ENCODE measurements around the gene MTCL1.

The MTCL1 gene

DNA sequence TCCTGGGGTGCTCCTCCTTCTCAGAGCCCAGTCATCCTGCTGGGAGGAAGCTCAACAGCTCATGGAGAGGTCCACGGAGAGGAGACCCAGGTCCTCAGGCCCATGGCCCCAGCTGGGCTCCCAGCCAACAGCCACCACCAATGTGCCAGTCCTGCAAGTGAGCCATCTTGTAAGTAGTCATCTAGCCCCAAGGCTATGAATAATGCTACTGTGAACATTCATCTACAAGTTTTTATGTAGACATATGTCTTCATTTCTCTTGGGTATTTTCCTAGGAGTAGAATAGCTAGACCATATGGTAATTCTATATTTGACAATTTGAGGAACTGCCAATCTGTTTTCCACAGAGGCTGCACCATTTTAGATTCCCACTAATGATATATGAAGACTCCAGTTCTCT is 166.1 kb downstream of the MTCL1 start:
- no peak for DNase-seq

DNA sequence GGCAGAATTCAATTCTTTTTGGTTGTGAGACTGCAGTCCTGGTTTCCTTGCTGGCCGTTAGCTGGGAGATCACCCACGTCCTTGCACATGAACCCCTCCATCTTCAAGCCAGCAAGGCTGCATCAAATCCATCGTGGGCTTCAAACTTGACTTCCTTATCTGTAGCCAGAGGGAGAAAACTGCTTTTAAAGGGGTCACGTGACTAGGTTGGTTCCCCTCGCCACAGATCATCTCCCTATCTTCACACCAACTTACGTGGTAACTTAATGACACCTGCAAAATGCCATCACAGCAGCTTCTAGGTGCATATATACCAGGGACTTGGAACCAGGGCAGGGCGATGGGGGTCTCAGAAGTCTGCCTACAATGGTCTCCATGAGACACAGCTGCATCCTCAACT is 169.5 kb downstream of the MTCL1 start:
- no peak for DNase-seq

DNA sequence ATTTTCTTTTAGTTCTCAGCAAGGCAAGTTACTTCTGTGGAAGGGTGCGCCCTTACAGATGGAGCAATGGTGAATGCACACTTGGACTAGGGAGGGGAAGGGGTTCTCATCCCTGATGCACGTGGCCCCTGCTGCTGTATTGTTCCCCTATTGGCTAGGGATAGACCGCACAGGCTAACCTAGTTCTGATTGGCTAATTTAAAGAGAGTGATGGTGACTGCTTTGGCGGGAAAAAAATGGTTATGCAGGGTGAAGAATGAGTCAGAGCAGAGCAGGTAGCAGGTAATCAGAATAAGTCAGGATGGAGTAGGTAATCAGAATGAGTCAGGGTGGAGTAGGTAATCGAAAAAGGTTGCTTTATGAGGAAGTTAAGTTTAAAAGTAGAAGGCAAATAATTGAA is 171.5 kb downstream of the MTCL1 start:
- DNase-seq: no peak

DNA sequence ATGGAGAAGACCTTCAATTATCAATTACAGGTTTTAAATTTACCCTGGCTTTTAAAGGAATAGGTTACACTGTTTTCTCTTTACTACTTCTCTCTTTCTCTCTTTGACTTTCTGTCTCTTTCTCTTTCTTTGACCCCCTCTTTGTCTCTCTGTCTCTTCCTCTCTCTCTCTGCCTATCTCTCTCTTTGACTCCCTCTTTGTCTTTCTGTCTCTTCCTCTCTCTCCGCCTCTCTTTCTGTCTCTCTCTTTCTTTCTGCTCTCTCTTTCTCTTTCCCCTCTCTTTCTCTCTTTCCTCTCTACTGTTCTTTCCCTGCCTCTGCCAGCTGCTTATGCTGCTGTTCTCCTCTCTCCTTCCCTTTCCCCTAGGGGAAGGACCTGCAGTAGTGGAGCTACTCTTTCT is 175.7 kb downstream of the MTCL1 start:
- DNase-seq: no peak

Measured in inflammatory macrophage treated with lipopolysaccharide for 1 hour (primary cell).